DND-41 (cell line): ENCODE results near the gene ARL14EP.
A peak's percentile ranks its signal among the peaks of the same experiment; 100 is the strongest.

Experiments used
- ATAC-seq: fragments of 200-7000 bp; cut with Tn5 transposase; 3 replicates; pipeline ENCODE4 v1.9.1; 2021; ENCODE audit warnings: low read depth; ENCODE audit not compliant: insufficient read depth
- DNase-seq: peaks from one replicate; pipeline ENCODE4 v3.0.0-alpha.2; 2020
- H2AFZ ChIP-seq: 2 replicates; pipeline ENCODE4 v1.6.0; 2012; ENCODE audit warnings: low read depth, low read length
- H3K27ac ChIP-seq: 2 replicates; pipeline ENCODE4 v1.5.1; 2012; ENCODE audit warnings: low read length, inconsistent platforms
- H3K27me3 ChIP-seq: fragments of 200-600 bp; sonication (generic); 2 replicates; pipeline ENCODE4 v1.6.0; 2012; ENCODE audit warnings: low read length, mild to moderate bottlenecking, inconsistent platforms; ENCODE audit not compliant: insufficient read depth, poor library complexity
- H3K36me3 ChIP-seq: 2 replicates; pipeline ENCODE4 v1.5.1; 2012; ENCODE audit warnings: low read length, inconsistent platforms; ENCODE audit not compliant: insufficient read depth
- H3K4me1 ChIP-seq: 2 replicates; pipeline ENCODE4 v1.5.1; 2012; ENCODE audit warnings: mild to moderate bottlenecking, low read length; ENCODE audit not compliant: insufficient read depth
- H3K4me2 ChIP-seq: 2 replicates; pipeline ENCODE4 v1.6.0; 2012; ENCODE audit warnings: mild to moderate bottlenecking, moderate library complexity, low read length, inconsistent platforms; ENCODE audit not compliant: insufficient read depth
- H3K4me3 ChIP-seq, 2 experiments: fragments of 200-600 bp in 1 of 2; shearing (Covaris generic) in 1 of 2; 2 replicates each; pipeline ENCODE4 v1.5.1; 2012 to 2016; ENCODE audit warnings: inconsistent platforms in 2 of 2, low read length in 2 of 2, mild to moderate bottlenecking in 2 of 2, low read depth in 1 of 2, moderate library complexity in 1 of 2
- H3K79me2 ChIP-seq: 2 replicates; pipeline ENCODE4 v1.6.0; 2012; ENCODE audit warnings: low read length, inconsistent platforms; ENCODE audit not compliant: insufficient read depth
- H3K9ac ChIP-seq: 2 replicates; pipeline ENCODE4 v1.6.0; 2012; ENCODE audit warnings: low read depth, mild to moderate bottlenecking, inconsistent platforms, low read length, moderate library complexity
- H3K9me3 ChIP-seq: 2 replicates; pipeline ENCODE4 v1.5.1; 2012; ENCODE audit warnings: low read length, moderate library complexity, mild to moderate bottlenecking, inconsistent platforms; ENCODE audit not compliant: insufficient read depth, severe bottlenecking
- H4K20me1 ChIP-seq: 2 replicates; pipeline ENCODE4 v1.6.0; 2012; ENCODE audit warnings: low read length; ENCODE audit not compliant: insufficient read depth
- EZH2 ChIP-seq: IDR thresholded peaks from 3 replicates; pipeline ENCODE4 v1.6.1; 2012; ENCODE audit warnings: borderline replicate concordance, low read depth, mild to moderate bottlenecking, moderate library complexity, low read length, inconsistent platforms; ENCODE audit not compliant: severe bottlenecking
- TF ChIP-seq, protein P1 (sequence below): IDR thresholded peaks from 2 replicates; pipeline ENCODE4 v1.5.1; 2012; ENCODE audit warnings: borderline replicate concordance, low read length, moderate library complexity, mild to moderate bottlenecking; ENCODE audit not compliant: poor library complexity, severe bottlenecking; ENCODE audit errors: extremely low read depth

ARL14EP gene

DNA sequence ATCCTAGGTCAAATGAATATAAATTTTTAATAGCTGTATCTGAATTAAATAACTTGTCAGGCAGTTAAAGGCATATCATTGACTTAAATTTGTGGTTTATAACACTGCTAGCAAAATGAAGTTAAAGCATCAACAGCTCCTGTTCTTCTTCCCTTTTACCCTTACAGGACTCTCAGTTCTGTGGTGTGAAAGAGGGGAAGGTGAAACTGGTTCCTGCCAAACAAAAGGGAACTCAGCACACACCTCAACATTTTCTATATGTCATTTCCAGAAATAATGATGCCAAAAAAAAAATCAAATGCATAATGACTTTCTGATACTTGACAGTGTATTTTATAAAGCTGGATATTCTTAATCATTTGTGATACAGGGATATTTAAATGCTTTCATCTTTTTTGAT, 21.2 kb downstream of the ARL14EP start:
- H4K20me1 ChIP-seq, result 0 out of 2 replicates have a peak, but pooled peaks cover 4% of the 10 kb centered on the region
- no peaks in the 10 kb centered on the region for H3K79me2 ChIP-seq
- no peak overlapping the region for H3K4me3 ChIP-seq
- H3K36me3 ChIP-seq, result peaks cover 7% of the 10 kb centered on the region; the same call in 1 of the 2 replicates
- DNase-seq, result no peak
- H3K4me1 ChIP-seq, result no peaks in the 10 kb centered on the region
- H3K4me2 ChIP-seq, result no peak overlapping the region
- H2AFZ ChIP-seq, result no peak overlapping the region
- H3K27me3 ChIP-seq, result no peaks in the 10 kb centered on the region
- H3K27ac ChIP-seq, result no peak overlapping the region
- H3K9ac ChIP-seq, result no peak overlapping the region
- no peaks in the 10 kb centered on the region for H3K9me3 ChIP-seq
- ATAC-seq, result no peak
- no peak for TF ChIP-seq EZH2
- TF ChIP-seq, protein P1, sequence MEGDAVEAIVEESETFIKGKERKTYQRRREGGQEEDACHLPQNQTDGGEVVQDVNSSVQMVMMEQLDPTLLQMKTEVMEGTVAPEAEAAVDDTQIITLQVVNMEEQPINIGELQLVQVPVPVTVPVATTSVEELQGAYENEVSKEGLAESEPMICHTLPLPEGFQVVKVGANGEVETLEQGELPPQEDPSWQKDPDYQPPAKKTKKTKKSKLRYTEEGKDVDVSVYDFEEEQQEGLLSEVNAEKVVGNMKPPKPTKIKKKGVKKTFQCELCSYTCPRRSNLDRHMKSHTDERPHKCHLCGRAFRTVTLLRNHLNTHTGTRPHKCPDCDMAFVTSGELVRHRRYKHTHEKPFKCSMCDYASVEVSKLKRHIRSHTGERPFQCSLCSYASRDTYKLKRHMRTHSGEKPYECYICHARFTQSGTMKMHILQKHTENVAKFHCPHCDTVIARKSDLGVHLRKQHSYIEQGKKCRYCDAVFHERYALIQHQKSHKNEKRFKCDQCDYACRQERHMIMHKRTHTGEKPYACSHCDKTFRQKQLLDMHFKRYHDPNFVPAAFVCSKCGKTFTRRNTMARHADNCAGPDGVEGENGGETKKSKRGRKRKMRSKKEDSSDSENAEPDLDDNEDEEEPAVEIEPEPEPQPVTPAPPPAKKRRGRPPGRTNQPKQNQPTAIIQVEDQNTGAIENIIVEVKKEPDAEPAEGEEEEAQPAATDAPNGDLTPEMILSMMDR, result no peak

DNA sequence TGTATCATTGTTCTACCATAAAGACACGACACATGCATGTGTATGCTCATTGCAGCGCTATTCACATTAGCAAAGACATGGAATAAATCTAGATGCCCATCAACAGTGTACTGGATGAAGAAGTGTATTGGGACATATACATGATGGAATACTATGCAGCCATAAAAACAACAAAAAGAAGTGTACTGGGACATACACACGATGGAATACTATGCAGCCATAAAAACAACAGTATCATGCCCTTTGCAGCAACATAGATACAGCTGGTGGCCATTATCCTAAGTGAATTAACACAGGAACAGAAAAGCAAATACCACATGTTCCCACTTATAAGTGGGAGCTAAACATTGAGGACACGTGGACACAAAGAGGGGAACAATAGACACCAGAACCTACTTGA, 22.7 kb downstream of the ARL14EP start:
- H3K4me3 ChIP-seq, result no peak overlapping the region
- TF ChIP-seq, protein P1, result no peak
- TF ChIP-seq EZH2, result no peak

DNA sequence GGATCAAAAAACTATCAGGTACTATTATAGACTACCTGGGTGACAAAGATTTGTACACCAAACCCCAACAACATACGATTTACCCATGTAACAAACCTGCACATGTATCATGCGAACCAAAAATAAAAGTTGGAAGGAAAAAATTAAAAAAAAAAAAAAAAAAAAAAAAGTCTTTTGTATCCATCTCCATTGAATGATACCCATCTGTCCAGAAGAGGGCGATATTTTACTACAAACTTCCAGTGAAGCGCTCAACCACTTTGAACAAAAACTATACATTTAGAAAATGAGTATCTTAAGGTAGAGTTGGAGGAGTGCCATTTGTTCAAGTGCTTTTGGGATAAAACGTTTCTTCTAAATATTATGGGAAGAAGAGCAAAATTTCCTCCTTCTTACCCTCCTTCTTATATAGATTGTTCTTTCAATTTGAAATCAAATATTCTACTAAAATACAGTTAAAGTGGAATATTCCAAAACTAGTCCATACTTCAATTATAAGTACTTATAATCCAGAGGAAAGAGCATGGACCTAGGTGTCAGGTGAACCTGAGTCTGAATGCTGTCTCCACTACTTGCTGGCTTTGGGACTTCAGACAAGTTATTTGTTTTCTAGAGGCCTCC, 23.3 kb downstream of the ARL14EP start:
- no peaks in the 10 kb centered on the region for H3K27me3 ChIP-seq
- TF ChIP-seq, protein P1, result peak; percentile 65
- TF ChIP-seq EZH2, result no peak
- no peaks in the 10 kb centered on the region for H3K4me1 ChIP-seq
- H2AFZ ChIP-seq, result no peak overlapping the region
- no peaks in the 10 kb centered on the region for H3K36me3 ChIP-seq
- 0 out of 2 replicates have a peak, but pooled peaks cover 4% of the 10 kb centered on the region for H4K20me1 ChIP-seq
- no peak overlapping the region for H3K4me2 ChIP-seq
- no peaks in the 10 kb centered on the region for H3K79me2 ChIP-seq
- H3K4me3 ChIP-seq, result no peak overlapping the region
- H3K9me3 ChIP-seq, result no peaks in the 10 kb centered on the region
- no peak overlapping the region for H3K27ac ChIP-seq
- DNase-seq, result no peak
- peak; percentile 69; the same call in 2 of the 3 replicates for ATAC-seq
- H3K9ac ChIP-seq, result no peak overlapping the region

More for the DNA sequence above, 22.7 kb downstream of the ARL14EP start:
- no peaks in the 10 kb centered on the region for H3K79me2 ChIP-seq
- 0 out of 2 replicates have a peak, but pooled peaks cover 4% of the 10 kb centered on the region for H4K20me1 ChIP-seq
- no peak overlapping the region for H3K9ac ChIP-seq
- H3K27ac ChIP-seq, result no peak overlapping the region
- no peak for ATAC-seq
- H2AFZ ChIP-seq, result no peak overlapping the region
- H3K9me3 ChIP-seq, result no peaks in the 10 kb centered on the region
- H3K4me2 ChIP-seq, result no peak overlapping the region
- no peaks in the 10 kb centered on the region for H3K4me1 ChIP-seq
- H3K27me3 ChIP-seq, result no peaks in the 10 kb centered on the region
- 0 out of 2 replicates have a peak, but pooled peaks cover under 1% of the 10 kb centered on the region for H3K36me3 ChIP-seq
- no peak for DNase-seq
